22Rv1 (cell line): ENCODE data around the gene IQCM.

ENCODE experiments used
- H3K27ac ChIP-seq: fragments of 450-650 bp; 2 replicates; pipeline ENCODE4 v1.5.1; 2017
- CTCF ChIP-seq: fragments of 450-650 bp; IDR thresholded peaks from 2 replicates; pipeline ENCODE4 v1.5.1; 2017; ENCODE audit warnings: mild to moderate bottlenecking
- ZFX ChIP-seq: fragments of 450-650 bp; IDR thresholded peaks from 2 replicates; pipeline ENCODE4 v1.6.1; 2017; ENCODE audit warnings: antibody characterized with exemption, borderline replicate concordance

The IQCM gene

GRCh38 chr4:149311076-149311475, 504.6 kb downstream of the IQCM start:
- TF ChIP-seq CTCF = no peak
- TF ChIP-seq ZFX = no peak
- no peak overlapping the region for H3K27ac ChIP-seq

GRCh38 chr4:149306537-149306936, 509.1 kb downstream of the IQCM start:
- TF ChIP-seq ZFX (no peak), CTCF (no peak)
- no peak overlapping the region for H3K27ac ChIP-seq
